Left ventricle myocardium superior (tissue), 1 donor: ENCODE data around the gene MSL1. TPM values are rescaled to one million over a fixed set of nuclear protein-coding genes. Genes with fewer than 3 reads are reported as not detected.

Source experiments
- ATAC-seq: fragments of 200-7000 bp; cut with Tn5 transposase; one replicate; pipeline ENCODE4 v1.9.1; 2020; ENCODE audit warnings: mild to moderate bottlenecking, moderate library complexity
- DNase-seq: peaks from one replicate; pipeline ENCODE4 v3.0.0-alpha.2; 2020
- intact Hi-C: fragments of 100-400 bp; cut with micrococcal nuclease; formaldehyde crosslinking; loops from one replicate; pipeline ENCODE4 v1.11.0; 2022
- total RNA-seq: library from RNA; stranded (reverse); fragmentation: NEBNext Ultra II Directional; extraction: Animal tissue kit (Norgen Biotek cat#: 25700); gene quantifications from one replicate; pipeline ENCODE4 v1.2.1, GENCODE V29; 2021
- donor health status: DM: no; HTN: yes; CAD: no; lungs with severe emphysema.

MSL1 gene
- total RNA-seq, 1 donor from 2014 or later = 49.1 TPM

- peak; percentile 34 for ATAC-seq
- intact Hi-C loops = no loop called here
- peak; percentile 75 for DNase-seq
Observed at GRCh38 chr17:40090237-40091119, 31.3 kb upstream of the MSL1 start.

GRCh38 chr17:40091691-40092397, 29.9 kb upstream of the MSL1 start:
- ATAC-seq (peak; percentile 2), DNase-seq (peak; percentile 44)
- intact Hi-C loops = no loop called here

GRCh38 chr17:40092581-40092980, 29.2 kb upstream of the MSL1 start:
- intact Hi-C loops = no loop called here
- DNase-seq (no peak), ATAC-seq (no peak)

- peak; percentile 41 for DNase-seq
- ATAC-seq = no peak
- intact Hi-C loops = no loop called here
Observed at GRCh38 chr17:40093005-40093579, 28.7 kb upstream of the MSL1 start.

GRCh38 chr17:40093580-40094201, 28.1 kb upstream of the MSL1 start:
- intact Hi-C loops = no loop called here
- DNase-seq (peak; percentile 73), ATAC-seq (peak; percentile 63)

- intact Hi-C loops = no loop called here
- ATAC-seq (no peak), DNase-seq (peak; percentile 49)
Observed at GRCh38 chr17:40094874-40095273, 26.9 kb upstream of the MSL1 start.

- intact Hi-C loops = no loop called here
- peak; percentile 43 for DNase-seq
Observed at GRCh38 chr17:40095351-40095943, 26.3 kb upstream of the MSL1 start.

GRCh38 chr17:40095944-40096791, 25.6 kb upstream of the MSL1 start:
- intact Hi-C loops = no loop called here
- peak; percentile 61 for DNase-seq
- no peak for ATAC-seq

More at GRCh38 chr17:40095351-40095943, 26.3 kb upstream of the MSL1 start:
- no peak for ATAC-seq

GRCh38 chr17:40097087-40097486, 24.7 kb upstream of the MSL1 start:
- no peak for DNase-seq
- ATAC-seq = no peak
- intact Hi-C loops = no loop called here

- peak; percentile 32 for ATAC-seq
- DNase-seq = peak; percentile 78
- intact Hi-C loops = no loop called here
Observed at GRCh38 chr17:40097931-40098845, 23.6 kb upstream of the MSL1 start.

GRCh38 chr17:40098846-40099618, 22.7 kb upstream of the MSL1 start:
- peak; percentile 100 for DNase-seq
- peak; percentile 79 for ATAC-seq
- intact Hi-C loops = no loop called here

- no peak for DNase-seq
- ATAC-seq = peak; percentile 2
- intact Hi-C loops = no loop called here
Observed at GRCh38 chr17:40099619-40100418, 22.0 kb upstream of the MSL1 start.

GRCh38 chr17:40100419-40100668, 21.4 kb upstream of the MSL1 start, which contains the start of gene NR1D1:
NR1D1 (minus strand) TSS chr17:40100589; CDS start chr17:40100094, 495 bp downstream.
- ATAC-seq (no peak), DNase-seq (no peak)
- intact Hi-C loops = no loop called here

- DNase-seq (peak; percentile 99), ATAC-seq (peak; percentile 72)
- intact Hi-C loops = no loop called here
Observed at GRCh38 chr17:40100669-40101366, 21.0 kb upstream of the MSL1 start.
